Subcutaneous adipose tissue (tissue), 4 donors: ENCODE data around the gene RENBP. TPM values are rescaled to one million over a fixed set of nuclear protein-coding genes. Genes with fewer than 3 reads are reported as not detected.

Source experiments
- total RNA-seq, 4 donors: library from RNA; depleted of rRNA; stranded (reverse); fragments of >200 nt; gene quantifications; one replicate each; pipeline ENCODE4 v1.1.0, GENCODE V29; 2016
- TF ChIP-seq, protein P1 (sequence below): fragments of 450-650 bp; IDR thresholded peaks from one replicate; pipeline ENCODE4 v1.5.1; 2016; ENCODE audit warnings: low read depth, mild to moderate bottlenecking, control low read depth, antibody characterized with exemption, moderate library complexity

The RENBP gene
- total RNA-seq, 4 donors from 2014 or later: 14.0 to 43.4 (median 29.5) TPM

DNA sequence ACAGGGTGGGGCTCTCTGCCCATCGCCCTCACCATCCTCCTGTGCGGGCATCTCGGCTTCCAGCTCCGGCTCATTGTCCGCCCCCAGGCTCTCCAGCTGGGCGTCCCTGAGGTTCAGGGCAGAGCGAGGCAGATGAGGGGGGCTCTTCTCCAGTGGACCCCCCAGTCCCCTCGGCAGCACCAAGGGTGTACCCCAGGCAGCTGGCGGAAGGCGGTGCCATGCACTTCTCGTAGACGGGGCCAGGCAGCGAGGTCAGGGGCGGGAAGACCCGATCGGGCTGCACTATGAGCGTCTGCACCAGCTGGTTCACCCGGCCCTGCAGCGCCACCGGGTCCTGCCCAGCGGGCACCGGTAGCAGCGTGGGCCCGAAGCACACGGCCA is 34.5 kb downstream of the RENBP start:
- TF ChIP-seq, protein P1, sequence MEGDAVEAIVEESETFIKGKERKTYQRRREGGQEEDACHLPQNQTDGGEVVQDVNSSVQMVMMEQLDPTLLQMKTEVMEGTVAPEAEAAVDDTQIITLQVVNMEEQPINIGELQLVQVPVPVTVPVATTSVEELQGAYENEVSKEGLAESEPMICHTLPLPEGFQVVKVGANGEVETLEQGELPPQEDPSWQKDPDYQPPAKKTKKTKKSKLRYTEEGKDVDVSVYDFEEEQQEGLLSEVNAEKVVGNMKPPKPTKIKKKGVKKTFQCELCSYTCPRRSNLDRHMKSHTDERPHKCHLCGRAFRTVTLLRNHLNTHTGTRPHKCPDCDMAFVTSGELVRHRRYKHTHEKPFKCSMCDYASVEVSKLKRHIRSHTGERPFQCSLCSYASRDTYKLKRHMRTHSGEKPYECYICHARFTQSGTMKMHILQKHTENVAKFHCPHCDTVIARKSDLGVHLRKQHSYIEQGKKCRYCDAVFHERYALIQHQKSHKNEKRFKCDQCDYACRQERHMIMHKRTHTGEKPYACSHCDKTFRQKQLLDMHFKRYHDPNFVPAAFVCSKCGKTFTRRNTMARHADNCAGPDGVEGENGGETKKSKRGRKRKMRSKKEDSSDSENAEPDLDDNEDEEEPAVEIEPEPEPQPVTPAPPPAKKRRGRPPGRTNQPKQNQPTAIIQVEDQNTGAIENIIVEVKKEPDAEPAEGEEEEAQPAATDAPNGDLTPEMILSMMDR: no peak

DNA sequence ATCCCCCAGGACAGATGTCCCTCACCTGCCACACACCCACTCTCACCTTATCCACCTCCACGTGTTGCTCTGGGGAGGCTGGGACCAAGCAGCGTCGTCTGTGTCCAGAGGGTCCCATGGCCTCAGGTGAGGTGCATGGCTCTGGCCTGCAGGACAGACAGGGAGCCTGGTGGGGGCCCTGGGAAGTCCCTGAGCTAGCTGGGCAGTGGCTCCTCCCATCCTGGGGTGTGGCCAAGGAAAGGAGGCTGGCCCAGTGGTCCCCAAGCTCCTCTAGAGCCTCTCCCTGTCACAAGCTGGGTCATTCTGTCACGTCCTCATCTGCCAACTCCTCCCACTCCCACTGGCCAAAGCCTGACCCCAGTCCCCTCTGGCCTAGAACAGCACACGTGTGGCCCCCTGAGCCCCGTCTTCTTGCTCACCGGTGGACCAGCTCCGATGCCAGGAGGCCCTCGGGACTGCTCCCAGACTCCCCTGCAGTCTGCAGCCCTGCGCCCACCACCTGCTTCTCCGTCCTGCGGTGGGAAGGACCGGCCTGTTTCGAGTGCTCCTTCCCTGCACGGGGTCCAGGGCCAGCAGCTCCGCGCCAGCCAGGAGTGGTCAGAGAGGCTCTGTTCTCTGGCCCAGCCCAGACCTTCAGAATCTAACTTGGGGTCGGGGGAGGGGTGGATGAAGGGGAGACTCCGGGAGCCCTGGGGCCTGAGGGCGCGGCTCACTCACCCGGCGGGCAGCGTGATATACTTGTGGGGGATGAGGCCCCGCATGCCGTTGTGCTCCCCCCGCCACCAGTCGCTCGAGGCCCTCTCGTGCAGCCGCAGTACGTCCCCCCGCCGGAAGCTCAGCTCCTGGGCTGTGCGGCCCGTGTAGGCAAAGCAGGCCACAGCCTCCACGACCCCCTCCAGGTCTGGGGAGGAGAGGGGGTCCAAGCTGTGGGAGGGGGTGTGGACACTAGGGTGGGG is 35.1 kb downstream of the RENBP start:
- TF ChIP-seq, protein P1: no peak

DNA sequence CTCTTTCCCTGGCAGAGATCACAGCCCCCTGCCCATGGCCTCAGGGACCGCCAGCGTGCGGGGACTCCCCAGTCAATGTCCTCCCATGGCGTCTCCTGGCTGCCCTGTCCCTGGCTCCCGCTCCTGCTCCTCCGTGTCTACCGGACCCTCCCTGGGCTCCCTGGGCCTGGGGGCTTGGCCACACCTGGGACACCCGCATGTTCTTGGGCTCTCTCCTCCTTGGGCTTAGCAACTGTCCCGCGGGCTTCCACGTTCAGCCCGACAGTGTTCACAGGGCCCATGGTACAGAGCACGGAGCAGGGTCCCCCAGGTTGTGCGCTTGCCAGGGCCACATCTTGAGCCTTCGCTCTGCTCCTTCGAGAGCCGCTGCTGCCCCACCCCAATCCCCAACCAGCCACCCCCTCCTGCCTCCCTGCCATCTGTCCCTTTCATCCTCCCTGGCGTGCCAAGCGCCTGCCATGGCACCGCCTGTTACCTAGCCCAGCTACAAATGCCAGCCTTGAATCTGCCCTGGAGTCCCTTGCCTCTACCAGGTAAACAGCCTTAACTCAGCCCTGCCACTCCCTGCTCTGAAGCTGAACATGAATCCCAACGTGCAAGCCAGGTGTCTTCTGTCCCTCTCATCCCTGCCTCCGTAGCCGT is 36.1 kb downstream of the RENBP start:
- TF ChIP-seq, protein P1: no peak

DNA sequence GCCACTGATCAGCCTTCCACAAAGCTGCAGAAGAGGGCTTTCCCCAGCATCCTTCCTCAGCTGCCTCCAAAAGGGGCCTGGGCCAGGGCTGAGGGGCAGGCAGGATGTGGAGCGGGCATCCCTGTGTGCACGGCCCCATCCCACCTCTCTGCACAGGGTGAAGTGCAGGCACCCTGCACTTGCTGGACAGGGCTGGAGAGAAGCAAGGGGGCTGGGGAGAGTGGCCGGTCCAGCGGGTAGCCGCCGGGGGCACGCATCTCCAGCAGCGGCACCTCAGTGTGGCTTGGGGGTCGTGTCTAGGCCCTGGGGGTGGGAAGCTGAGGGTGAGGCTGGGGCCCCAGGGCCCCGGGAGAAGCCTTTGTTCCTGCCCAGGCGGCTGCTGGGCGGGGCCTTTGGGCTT is 37.0 kb downstream of the RENBP start:
- TF ChIP-seq, protein P1: no peak

DNA sequence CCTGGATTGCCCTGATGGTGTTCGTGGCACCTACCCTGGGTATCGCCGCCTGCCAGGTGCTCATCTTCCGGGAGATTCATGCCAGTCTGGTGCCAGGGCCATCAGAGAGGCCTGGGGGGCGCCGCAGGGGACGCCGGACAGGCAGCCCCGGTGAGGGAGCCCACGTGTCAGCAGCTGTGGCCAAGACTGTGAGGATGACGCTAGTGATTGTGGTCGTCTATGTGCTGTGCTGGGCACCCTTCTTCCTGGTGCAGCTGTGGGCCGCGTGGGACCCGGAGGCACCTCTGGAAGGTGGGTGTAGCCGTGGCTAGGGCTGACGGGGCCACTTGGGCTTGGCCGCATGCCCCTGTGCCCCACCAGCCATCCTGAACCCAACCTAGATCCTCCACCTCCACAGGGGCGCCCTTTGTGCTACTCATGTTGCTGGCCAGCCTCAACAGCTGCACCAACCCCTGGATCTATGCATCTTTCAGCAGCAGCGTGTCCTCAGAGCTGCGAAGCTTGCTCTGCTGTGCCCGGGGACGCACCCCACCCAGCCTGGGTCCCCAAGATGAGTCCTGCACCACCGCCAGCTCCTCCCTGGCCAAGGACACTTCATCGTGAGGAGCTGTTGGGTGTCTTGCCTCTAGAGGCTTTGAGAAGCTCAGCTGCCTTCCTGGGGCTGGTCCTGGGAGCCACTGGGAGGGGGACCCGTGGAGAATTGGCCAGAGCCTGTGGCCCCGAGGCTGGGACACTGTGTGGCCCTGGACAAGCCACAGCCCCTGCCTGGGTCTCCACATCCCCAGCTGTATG is 38.1 kb downstream of the RENBP start:
- TF ChIP-seq, protein P1: no peak

DNA sequence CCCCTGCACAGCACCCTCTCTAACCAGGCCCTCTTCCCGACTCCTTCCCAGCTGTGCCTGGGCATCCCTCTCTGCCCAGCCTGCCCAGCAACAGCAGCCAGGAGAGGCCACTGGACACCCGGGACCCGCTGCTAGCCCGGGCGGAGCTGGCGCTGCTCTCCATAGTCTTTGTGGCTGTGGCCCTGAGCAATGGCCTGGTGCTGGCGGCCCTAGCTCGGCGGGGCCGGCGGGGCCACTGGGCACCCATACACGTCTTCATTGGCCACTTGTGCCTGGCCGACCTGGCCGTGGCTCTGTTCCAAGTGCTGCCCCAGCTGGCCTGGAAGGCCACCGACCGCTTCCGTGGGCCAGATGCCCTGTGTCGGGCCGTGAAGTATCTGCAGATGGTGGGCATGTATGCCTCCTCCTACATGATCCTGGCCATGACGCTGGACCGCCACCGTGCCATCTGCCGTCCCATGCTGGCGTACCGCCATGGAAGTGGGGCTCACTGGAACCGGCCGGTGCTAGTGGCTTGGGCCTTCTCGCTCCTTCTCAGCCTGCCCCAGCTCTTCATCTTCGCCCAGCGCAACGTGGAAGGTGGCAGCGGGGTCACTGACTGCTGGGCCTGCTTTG is 38.9 kb downstream of the RENBP start:
- TF ChIP-seq, protein P1: no peak
